ENCODE results near the gene PLXDC2.
"Not testable (repeated sequence)": the region's sequence is repeated elsewhere in the genome, so short reads cannot be mapped to it uniquely, and the experiment has no call there.

The PLXDC2 gene

DNA sequence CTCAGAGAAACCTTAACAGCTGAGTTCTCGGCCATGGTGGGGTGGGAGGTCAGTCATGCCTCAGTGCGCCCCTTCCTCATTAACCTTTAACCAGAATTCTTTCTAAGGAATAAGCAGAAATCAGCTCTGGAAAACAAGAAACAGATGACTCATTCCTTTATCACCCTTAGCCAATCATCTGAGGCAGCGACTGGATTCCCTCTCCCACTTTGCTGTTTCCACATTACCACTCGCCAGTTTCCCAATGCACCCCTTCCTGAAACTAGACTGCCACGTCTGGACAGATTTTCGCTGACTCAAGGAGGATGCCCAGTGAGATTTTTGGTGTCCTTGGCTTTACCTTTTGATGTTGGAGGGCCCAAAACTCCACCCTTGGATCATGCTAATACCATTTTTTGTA is 223.8 kb downstream of the PLXDC2 start:
- TF ChIP-seq, protein P1, sequence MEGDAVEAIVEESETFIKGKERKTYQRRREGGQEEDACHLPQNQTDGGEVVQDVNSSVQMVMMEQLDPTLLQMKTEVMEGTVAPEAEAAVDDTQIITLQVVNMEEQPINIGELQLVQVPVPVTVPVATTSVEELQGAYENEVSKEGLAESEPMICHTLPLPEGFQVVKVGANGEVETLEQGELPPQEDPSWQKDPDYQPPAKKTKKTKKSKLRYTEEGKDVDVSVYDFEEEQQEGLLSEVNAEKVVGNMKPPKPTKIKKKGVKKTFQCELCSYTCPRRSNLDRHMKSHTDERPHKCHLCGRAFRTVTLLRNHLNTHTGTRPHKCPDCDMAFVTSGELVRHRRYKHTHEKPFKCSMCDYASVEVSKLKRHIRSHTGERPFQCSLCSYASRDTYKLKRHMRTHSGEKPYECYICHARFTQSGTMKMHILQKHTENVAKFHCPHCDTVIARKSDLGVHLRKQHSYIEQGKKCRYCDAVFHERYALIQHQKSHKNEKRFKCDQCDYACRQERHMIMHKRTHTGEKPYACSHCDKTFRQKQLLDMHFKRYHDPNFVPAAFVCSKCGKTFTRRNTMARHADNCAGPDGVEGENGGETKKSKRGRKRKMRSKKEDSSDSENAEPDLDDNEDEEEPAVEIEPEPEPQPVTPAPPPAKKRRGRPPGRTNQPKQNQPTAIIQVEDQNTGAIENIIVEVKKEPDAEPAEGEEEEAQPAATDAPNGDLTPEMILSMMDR (IDR thresholded peaks at IDR 0.05; ENCODE audit: extremely low read depth, insufficient read depth, missing control alignments) = no peak
- in situ Hi-C loops (cut with MboI; ENCODE audit: low pct_unique_long_range_greater_than_20kb, low sequenced_read_pairs, unreplicated experiment) = no loop called here

DNA sequence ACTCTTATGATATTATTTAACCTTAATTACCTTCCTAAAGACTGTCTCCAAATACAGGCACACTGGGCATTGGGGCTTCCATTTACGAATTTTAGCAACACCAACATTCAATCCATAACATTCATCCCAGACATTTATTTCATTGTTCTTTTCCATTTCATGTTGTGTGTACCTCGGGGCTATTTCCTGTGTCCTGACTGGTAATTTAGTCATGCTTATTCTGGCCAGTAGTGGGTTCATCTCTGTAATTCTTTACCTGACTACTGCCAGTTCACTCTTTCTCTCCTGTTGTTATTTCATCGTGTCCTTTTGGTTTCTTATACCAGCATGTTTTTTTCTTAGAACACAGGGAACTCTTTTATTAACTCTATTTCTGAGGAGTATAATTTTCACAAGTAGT is 225.7 kb downstream of the PLXDC2 start:
- in situ Hi-C loops (cut with MboI; ENCODE audit: low pct_unique_long_range_greater_than_20kb, low sequenced_read_pairs, unreplicated experiment) = no loop called here
- TF ChIP-seq, protein P1 (IDR thresholded peaks at IDR 0.05; ENCODE audit: extremely low read depth, insufficient read depth, missing control alignments) = no peak
- DNase-seq (ENCODE audit: low spot score) = no peak

More for the DNA sequence above, 223.8 kb downstream of the PLXDC2 start:
- DNase-seq (ENCODE audit: low spot score) = no peak

DNA sequence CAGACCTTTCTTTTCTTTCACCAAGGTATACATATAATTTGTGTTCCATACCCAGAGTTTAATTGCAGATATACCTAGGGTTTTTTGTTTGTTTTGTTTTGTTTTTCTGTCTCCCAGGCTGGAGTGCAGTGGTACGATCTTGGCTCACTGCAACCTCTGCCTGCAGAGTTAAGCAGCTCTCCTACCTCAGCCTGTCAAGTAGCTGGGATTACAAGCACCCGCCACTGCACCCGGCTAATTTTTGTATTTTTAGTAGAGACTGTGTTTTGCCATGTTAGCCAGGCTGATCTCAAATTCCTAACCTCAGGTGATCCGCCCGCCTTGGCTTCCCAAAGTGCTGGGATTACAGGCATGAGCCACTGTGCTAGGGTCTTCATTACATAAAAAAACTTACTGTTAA is 228.9 kb downstream of the PLXDC2 start:
- in situ Hi-C loops (cut with MboI; ENCODE audit: low pct_unique_long_range_greater_than_20kb, low sequenced_read_pairs, unreplicated experiment); DNase-seq (ENCODE audit: low spot score): not testable (repeated sequence)

DNA sequence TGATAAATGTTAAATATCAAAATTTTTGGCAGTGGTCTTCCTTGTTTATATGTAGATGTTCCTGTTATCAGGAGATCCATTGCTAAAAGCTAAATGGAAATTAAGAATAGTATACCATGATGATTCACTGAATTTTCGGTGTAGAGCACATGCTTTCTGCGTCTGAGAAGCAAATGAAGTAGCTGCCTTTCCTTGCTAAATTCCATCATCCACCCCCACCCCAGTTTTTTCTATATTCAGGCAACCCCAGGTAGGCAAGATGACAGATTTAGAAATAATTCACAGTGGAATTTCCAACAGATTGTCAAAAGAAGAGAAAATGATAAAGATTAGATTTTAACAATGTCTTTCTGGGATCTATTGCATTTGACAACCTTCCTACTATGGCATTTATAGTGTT is 231.9 kb downstream of the PLXDC2 start:
- in situ Hi-C loops (cut with MboI; ENCODE audit: low pct_unique_long_range_greater_than_20kb, low sequenced_read_pairs, unreplicated experiment) = no loop called here
- DNase-seq (ENCODE audit: low spot score) = no peak
- TF ChIP-seq, protein P1 (IDR thresholded peaks at IDR 0.05; ENCODE audit: extremely low read depth, insufficient read depth, missing control alignments) = no peak

DNA sequence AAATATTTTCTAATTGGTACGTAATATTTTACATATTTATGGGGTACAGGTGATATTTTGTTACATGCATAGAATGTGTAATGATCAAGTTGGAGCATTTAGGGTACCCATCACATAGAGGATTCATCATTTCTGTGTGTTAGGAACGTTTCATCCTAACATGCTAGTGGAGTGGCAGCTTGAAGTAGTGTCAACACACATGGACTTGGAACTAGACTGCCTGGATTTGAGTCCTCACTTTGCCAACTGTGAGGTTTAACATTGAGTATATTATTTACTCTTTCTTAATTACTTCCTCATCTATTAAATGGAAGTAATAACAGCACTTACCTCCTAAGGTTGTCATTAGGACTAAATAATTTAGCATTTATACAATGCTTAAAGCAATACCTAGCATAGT is 241.9 kb downstream of the PLXDC2 start:
- in situ Hi-C loops (cut with MboI; ENCODE audit: low pct_unique_long_range_greater_than_20kb, low sequenced_read_pairs, unreplicated experiment) = no loop called here
- DNase-seq (ENCODE audit: low spot score) = no peak
- TF ChIP-seq, protein P1 (IDR thresholded peaks at IDR 0.05; ENCODE audit: extremely low read depth, insufficient read depth, missing control alignments) = no peak

DNA sequence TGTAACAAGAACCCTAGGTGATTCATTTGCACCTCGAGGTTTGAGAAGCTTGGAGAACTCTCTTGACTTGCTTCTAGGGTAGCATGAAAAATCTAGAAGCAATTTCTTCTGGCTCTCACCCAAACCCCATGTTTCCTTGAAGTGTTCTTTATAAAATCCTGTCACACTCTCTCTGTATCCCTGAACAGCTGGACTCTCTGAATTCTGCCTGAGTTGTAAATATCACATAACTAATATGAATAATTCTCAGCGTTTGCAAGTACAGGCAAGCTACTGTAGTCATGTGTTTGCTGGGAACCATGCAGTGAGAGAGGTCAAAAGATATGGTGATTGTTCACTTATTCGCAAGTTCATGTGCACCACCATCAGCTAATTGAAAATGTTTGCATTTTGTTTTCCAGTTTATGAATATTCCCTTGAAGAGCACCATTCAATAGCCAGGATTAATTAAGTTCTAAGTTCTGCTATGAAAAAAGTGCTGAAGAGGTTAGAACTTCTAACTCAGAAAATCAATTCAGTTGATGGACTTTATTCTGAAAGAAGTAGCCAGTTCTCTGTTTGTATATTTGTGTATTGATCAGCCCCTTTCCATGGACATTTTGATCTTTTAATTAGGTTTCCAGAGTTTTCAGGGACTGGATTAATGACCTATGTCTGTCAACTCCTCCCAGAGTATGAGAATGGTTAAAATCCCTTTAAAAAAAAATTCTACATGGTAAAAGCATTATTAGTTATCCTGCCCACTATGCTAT is 243.0 kb downstream of the PLXDC2 start:
- in situ Hi-C loops (cut with MboI; ENCODE audit: low pct_unique_long_range_greater_than_20kb, low sequenced_read_pairs, unreplicated experiment) = no loop called here
- TF ChIP-seq, protein P1 (IDR thresholded peaks at IDR 0.05; ENCODE audit: extremely low read depth, insufficient read depth, missing control alignments) = no peak
- no peak for DNase-seq (ENCODE audit: low spot score)

DNA sequence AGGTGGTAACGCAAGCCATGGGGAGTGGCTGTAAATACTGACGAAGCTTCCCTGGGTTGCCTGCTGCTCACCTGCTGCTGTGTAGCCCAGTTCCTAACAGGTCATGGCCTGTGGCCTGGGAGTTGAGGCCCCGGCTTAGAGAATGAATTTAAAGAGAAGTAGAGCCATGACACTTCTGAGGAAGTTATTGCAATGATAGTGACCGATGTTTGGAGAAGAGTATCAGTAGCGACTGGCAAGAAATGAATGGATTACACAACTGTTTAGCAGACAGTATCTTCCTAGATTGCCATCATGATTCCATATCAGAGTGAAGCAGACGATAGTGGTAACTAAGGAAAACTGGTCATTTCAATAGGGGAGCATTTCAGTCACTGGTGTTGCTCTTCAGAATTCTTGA is 249.6 kb downstream of the PLXDC2 start:
- in situ Hi-C loops (cut with MboI; ENCODE audit: low pct_unique_long_range_greater_than_20kb, low sequenced_read_pairs, unreplicated experiment) = no loop called here

More for the DNA sequence above, 249.6 kb downstream of the PLXDC2 start:
- TF ChIP-seq, protein P1 (IDR thresholded peaks at IDR 0.05; ENCODE audit: extremely low read depth, insufficient read depth, missing control alignments) = no peak
- DNase-seq (ENCODE audit: low spot score) = no peak
